Activated CD4-positive, alpha-beta T cell treated with anti-CD3 and anti-CD28 coated beads for 48 hours (primary cell): Measurements from ENCODE around the gene CELA2A.
A peak's percentile ranks its signal among the peaks of the same experiment; 100 is the strongest.
"Not testable (repeated sequence)": the region's sequence is repeated elsewhere in the genome, so short reads cannot be mapped to it uniquely, and the experiment has no call there.

Experiments
- DNase-seq: peaks from one replicate; pipeline ENCODE4 v3.0.0-alpha.2; 2020

The CELA2A gene

DNA sequence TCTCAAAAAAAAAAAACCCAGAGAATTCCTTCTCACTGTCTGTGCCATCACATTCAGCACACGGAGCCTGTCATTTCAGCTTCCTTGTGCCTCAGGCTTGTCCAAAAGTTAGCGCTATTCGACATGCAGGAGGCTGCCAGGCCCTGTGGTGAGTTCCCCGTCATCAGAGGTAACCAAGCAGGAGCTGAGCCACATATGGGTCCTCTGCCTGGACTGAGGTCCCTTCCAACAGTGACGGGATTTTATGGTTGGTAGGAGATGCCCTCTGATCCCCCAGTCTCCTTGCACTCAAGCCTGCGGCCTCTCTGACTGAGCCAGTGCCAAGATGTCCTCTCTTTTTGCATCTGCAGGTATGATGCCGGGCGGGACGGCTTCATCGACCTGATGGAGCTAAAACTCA is 31.0 kb upstream of the CELA2A start:
- DNase-seq = no peak

- DNase-seq = no peak
Observed at GRCh38 chr1:15425958-15426357, 30.6 kb upstream of the CELA2A start.

- no peak for DNase-seq
Observed at GRCh38 chr1:15426492-15427279, 29.8 kb upstream of the CELA2A start.

DNA sequence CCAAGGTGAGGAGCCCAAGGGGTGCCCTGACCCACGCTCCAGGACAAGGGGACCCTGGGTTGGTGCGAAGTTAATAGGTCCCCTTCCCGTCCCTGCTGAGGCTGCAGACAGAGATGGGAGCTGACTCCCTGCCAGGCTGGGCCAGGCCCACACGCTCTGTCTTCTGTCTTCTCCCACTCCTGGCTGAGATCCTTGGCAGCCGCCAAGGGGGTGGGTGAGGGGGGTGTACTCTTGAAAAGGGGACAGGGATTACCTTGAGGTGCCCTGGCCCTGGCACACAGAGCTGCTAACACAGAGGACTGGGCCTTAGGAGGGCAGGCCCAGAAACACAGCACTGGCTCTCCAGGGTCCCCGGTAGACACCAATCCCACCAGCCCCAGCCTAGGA is 29.3 kb upstream of the CELA2A start:
- no peak for DNase-seq

DNA sequence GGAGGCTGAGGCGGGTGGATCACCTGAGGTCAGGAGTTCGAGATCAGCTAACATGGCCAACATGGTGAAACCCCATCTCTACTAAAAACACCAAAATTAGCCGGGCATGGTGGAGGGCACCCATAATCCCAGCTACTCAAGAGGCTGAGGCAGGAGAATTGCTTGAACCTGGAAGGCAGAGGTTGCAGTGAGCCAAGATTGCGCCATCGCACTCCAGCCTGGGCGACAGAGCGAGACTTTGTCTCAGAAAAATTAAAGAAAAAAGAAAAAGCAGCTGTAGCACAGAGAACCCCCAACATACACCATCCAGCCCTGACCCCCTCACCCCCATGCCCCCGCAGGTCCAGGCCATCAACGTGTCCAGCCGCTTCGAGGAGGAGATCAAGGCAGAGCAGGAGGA is 28.3 kb upstream of the CELA2A start:
- DNase-seq = not testable (repeated sequence)

- DNase-seq = no peak
Observed at GRCh38 chr1:15428815-15429435, 27.6 kb upstream of the CELA2A start.

DNA sequence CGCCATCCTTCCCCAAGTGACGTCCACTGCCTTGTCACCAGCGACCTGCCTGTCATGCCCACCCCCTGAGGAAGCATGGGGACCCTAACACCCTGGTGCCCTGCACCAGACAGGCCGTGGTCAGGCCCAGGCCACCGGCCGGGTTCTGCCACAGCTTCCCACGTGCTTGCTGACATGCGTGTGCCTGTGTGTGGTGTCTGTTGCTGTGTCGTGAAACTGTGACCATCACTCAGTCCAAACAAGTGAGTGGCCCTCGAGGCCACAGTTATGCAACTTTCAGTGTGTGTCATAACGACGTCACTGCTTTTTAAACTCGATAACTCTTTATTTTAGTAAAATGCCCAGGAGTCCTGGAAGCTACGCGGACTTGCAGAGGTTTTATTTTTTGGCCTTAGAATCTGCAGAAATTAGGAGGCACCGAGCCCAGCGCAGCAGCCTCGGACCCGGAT is 26.8 kb upstream of the CELA2A start:
- DNase-seq = no peak

DNA sequence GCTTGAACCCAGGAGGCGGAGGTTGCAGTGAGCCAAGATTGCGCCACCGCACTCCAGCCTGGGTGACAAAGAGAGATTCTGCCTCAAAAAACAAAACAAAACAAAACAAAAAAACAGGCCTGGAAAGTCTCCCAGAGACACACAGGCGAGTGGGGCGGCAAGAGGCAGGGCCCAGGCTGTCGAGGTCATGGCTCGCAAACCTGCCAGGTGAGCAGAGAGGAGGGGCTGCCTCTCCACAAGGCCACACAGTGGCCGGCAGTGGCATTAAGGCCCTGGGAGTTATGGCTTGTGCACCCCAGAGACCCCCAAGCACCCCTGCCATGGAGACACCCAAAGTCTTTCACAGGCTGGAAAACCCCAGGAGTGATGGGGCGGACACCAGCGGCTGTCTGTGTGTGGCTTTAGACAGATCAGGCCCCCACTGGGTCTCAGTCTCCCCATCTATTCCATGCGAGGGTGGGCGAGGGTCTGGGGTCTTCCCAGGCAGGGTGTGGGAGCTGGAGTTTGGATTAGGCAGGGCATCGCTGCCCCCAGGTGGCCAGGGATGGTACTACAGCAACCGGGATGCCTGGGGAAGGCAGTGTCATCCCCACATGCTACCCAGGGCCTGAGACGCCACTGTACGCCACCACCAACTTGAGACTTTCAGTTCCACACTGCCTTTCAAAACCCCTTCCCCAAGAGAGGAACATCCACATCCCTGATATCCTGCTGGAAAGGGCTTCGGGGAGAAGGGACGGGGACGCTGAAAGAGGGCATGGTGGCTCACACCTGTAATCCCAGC is 25.6 kb upstream of the CELA2A start:
- peak; percentile 85 for DNase-seq

GRCh38 chr1:15431571-15431948 is 25.0 kb upstream of the CELA2A start:
- DNase-seq = no peak

DNA sequence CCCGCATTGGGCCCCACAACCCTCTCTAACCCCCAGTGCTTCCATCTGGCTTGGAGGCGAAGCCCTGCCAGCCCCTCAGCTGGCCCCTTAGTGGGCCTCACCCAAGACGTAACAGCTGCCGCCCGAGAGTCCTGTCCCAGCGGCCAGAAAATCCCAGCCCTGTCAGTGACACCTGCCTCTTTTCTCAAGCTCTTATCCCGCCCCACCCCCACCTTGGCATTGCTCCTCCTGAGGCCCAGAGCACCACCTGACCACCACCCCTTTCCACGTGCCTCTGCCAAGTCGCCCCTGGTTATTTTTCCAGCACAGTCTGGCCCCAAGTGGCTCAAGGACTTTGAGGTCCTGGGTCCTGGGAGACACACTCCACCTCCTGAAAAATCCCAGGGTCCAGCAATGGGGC is 24.2 kb upstream of the CELA2A start:
- no peak for DNase-seq

DNA sequence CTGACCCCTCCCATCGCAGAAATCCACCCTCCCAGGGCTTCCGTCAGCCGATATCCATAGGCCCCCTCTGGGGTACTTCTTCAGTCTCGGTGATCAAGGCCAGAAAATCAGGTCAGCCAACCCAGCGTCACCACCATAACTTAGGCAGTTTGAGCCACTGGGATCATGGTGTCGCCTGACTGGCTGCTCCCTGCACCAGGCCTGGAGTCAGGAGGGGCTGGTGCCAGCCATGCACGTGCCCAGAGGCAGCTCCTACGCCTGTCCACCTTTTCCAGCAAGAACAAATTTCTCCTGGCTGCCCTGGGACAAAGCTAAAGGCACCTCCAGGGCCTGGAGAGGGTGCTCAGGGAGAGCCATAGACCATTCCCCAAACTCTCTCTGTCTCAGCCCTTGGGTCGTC is 23.1 kb upstream of the CELA2A start:
- no peak for DNase-seq

- not testable (repeated sequence) for DNase-seq
Observed at GRCh38 chr1:15434739-15435138, 21.8 kb upstream of the CELA2A start.

GRCh38 chr1:15435239-15436077 is 21.1 kb upstream of the CELA2A start:
- no peak for DNase-seq

GRCh38 chr1:15436881-15437442 is 19.6 kb upstream of the CELA2A start:
- no peak for DNase-seq

DNA sequence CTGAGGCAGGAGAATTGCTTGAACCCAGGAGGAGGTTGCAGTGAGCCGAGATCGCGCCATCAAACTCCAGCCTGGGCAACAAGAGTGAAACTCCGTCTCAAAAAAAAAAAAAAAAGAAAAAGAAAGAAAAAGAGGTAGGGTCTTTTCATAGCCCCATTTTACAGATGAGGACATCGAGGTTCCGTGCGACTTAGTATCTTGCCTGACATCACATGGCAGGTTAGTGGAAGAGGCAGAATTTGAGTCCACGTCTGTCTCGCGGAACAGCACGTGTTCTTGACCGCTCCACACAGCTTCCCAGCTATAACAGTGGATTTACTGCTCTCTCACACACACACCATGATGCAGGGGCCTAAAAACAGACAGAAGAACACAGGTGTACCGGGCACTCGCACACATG is 17.2 kb upstream of the CELA2A start:
- no peak for DNase-seq

DNA sequence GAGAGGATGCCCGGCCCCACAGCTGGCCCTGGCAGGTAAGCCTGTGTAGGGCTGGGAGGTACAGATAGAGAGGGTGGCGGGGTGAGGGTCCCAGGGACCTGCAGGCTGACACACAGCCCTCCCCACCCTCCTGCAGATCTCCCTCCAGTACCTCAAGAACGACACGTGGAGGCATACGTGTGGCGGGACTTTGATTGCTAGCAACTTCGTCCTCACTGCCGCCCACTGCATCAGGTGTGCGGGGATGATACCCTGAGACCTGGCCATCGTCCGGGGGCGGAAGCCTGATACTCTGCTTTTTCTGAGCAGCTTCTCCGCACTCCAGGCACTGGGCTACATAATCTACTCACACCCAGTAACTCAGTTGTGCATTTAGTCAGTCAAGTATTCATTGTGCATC is 16.2 kb upstream of the CELA2A start:
- DNase-seq = no peak

DNA sequence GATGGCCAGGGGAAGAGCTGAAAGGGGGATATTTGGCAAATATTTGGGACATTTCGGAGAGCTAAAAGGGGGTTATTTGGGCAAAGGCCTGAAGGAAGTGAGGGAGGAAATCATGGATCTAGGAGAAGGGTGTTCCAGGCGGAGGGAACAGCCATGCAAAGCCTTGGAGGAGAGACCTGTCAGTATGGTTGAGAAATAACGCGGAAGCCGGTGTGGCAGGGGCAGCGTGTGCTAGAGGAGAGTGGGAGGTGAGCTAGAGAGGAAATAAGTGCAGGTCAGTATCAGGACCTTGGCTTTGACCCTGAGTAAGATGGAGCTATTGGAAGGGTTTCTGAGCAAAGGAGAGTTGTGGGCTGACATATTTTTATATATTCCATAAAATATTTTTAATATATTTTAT is 15.3 kb upstream of the CELA2A start:
- no peak for DNase-seq

- DNase-seq = no peak
Observed at GRCh38 chr1:15442119-15442518, 14.4 kb upstream of the CELA2A start.

DNA sequence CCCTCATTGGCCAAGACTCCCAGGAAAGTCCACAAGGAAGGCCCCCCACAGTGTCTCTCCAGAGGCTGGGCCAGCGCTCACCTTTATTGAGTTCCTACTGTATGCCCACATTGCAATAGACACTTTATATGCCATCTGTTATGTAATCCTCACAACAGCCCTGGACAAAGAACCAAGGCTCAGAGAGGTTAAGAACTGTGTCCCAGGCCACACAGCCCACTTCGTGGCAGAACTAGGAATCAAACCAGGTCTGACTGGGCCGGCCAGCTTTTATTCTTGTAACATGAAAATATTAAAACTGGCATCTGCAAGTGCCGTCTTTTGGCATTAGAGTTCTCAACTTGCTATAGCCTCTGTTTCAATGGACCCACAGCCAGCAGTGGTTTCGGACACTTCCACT is 13.8 kb upstream of the CELA2A start:
- no peak for DNase-seq

DNA sequence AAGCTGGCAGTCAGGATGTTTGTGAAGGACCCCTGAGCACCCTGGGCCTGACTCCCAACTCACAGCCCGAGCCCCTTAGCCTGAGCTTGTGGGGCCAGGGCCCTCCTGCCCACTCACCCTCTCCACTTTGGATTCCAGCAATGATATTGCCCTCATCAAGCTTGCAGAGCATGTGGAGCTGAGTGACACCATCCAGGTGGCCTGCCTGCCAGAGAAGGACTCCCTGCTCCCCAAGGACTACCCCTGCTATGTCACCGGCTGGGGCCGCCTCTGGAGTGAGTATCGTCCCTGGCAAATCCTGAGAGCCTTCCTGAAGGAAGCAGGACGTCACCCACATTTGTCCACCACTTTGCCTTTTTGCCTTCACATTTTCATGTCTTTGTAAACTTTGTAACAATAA is 13.3 kb upstream of the CELA2A start:
- no peak for DNase-seq

DNA sequence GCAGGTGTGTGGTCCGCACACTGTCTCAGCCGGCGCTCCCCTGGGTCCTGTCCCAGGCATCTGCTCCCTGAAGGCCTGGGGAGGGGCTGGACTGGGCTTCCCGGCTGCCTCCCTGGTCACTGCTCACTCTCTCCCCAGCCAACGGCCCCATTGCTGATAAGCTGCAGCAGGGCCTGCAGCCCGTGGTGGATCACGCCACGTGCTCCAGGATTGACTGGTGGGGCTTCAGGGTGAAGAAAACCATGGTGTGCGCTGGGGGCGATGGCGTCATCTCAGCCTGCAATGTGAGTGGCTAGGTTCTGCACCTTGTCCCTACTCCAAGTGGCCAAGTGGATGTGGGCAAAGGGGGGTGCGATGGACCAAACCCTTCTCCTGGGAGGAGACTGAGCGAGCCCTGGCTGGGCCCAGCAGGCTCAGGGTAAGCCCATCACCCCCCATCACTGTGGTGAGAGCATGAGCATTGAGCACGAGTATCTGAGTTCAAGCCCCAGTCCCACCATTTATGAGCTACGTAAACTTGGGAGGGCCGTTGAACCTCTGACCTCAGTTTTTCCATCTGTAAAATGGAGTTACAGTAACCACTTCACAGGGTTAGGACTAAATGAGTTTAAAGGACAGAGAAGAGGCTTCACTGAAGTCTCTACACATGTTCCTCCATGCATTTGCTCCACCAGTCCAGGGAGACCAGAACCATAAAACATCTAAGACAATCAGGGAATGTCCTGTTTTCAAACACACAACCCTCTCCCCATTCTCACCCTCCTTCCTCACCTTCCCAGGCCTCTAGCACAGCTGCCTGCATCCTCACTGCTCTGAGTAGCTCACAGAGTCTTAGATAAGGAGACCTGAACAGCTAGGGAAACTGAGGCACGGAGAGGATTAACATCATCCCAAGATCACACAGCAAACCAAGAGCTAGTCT is 11.8 kb upstream of the CELA2A start:
- no peak for DNase-seq
